ENCODE measurements around the gene ZNF524.
A peak's percentile ranks its signal among the peaks of the same experiment; 100 is the strongest.

The ZNF524 gene

DNA sequence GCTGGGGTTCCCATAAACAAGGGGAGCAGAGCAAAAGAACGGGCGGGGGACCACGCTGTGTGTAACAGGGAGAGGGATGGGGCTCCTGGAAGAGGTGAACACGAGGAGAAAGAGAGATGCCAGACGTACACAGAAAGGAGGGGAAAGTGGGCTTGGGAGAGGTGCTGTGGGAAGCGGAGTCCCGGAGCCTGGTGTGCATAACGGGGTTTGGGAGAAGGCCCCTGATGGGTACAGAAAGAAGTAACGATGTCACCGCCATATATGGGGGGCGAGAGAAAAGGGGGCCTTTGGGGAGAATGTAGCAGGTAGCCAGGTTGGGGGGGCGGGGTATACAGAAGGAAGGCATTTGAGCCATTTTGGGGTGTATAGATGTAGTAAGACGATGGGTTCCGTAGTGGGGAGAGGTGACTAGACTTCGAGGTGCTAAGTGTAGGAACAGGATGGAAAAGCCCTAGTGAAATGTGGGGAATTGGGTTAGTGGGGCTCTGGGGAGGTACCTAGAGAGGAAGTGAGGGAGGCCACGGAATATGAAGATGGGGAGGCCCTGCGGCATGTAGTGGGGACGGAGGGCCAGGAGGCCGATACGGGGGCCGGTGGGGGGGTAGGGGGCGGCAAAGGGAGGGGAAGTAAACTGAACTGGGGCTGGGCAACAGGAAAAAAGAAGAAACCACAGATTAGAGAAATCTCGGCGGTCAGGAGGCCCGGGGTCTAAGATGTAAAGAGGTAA lies 41.5 kb downstream of the ZNF524 start:
- Histone ChIP-seq H2AFZ (ENCODE audit: low read length) (peak overlapping the region; percentile 68), H3K9ac (ENCODE audit: low read length) (peak overlapping the region; percentile 78), H3K27ac (ENCODE audit: low read length) (peak overlapping the region; percentile 37; the same call in 1 of the 2 replicates), H3K4me2 (ENCODE audit: low read depth, low read length) (peak overlapping the region; percentile 97), H3K4me3 (ENCODE audit: low read length) (peak overlapping the region; percentile 90), H3K4me1 (ENCODE audit: low read length) (peaks cover 30% of the 10 kb centered on the region), H4K20me1 (ENCODE audit: insufficient read depth, low read length) (no peaks in the 10 kb centered on the region), H3K79me2 (ENCODE audit: low read length) (peaks cover 41% of the 10 kb centered on the region), H3K36me3 (replicated peaks; ENCODE audit: insufficient read depth, low read length) (no peaks in the 10 kb centered on the region), H3K27me3 (replicated peaks; ENCODE audit: insufficient read depth, low read length) (no peaks in the 10 kb centered on the region), H3K9me3 (replicated peaks; ENCODE audit: insufficient read depth, low read length) (no peaks in the 10 kb centered on the region), H3K9me2 (replicated peaks; ENCODE audit: insufficient read depth, low read length) (no peaks in the 10 kb centered on the region), H3F3A (ENCODE audit: insufficient read depth, low read length) (peaks cover 25% of the 10 kb centered on the region)
- TF ChIP-seq EZH2 (optimal IDR thresholded peaks at IDR 0.05; ENCODE audit: low read depth, low read length) (no peak), EZH2phosphoT487 (IDR thresholded peaks at IDR 0.05; ENCODE audit: low read length) (no peak)
- TF ChIP-seq, protein P1, sequence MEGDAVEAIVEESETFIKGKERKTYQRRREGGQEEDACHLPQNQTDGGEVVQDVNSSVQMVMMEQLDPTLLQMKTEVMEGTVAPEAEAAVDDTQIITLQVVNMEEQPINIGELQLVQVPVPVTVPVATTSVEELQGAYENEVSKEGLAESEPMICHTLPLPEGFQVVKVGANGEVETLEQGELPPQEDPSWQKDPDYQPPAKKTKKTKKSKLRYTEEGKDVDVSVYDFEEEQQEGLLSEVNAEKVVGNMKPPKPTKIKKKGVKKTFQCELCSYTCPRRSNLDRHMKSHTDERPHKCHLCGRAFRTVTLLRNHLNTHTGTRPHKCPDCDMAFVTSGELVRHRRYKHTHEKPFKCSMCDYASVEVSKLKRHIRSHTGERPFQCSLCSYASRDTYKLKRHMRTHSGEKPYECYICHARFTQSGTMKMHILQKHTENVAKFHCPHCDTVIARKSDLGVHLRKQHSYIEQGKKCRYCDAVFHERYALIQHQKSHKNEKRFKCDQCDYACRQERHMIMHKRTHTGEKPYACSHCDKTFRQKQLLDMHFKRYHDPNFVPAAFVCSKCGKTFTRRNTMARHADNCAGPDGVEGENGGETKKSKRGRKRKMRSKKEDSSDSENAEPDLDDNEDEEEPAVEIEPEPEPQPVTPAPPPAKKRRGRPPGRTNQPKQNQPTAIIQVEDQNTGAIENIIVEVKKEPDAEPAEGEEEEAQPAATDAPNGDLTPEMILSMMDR (IDR thresholded peaks at IDR 0.05; ENCODE audit: low read length), result no peak
- no peak for DNase-seq

DNA sequence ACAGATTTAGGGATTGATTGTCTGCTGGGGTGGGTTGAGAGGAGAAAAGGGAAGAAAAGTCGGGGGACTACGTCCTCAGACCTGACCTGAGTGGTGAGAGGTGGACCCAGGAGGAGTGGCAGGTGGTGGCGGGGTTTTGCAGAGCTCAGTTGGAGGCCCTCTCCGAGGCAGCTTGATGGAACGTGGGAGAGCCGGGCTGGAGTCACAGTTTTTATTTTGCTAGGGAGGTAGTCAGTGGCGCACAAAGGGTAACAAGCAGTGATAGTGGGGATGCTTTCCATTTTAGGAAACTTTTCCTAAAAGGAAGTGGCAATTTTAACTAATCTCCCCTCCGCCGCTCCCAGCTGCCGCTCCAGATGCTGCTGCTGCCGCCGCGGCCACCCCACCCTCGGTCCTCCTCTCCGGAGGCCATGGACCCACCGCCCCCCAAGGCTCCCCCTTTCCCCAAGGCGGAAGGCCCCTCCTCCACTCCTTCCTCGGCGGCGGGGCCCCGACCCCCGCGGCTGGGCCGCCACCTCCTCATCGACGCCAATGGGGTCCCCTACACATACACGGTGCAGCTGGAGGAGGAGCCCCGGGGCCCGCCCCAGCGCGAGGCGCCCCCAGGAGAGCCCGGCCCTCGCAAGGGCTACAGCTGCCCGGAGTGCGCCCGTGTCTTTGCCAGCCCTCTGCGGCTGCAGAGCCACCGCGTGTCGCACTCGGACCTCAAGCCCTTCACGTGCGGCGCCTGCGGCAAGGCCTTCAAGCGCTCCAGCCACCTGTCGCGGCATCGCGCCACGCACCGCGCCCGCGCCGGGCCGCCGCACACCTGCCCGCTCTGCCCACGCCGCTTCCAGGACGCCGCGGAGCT lies 42.3 kb downstream of the ZNF524 start:
- peak overlapping the region; percentile 46; the same call in 1 of the 2 replicates for H3K27ac ChIP-seq (ENCODE audit: low read length)
- H3K9me2 ChIP-seq (replicated peaks; ENCODE audit: insufficient read depth, low read length), result no peaks in the 10 kb centered on the region
- H3K79me2 ChIP-seq (ENCODE audit: low read length), result peaks cover 34% of the 10 kb centered on the region
- peak overlapping the region; percentile 75 for H3K9ac ChIP-seq (ENCODE audit: low read length)
- H3K4me3 ChIP-seq (ENCODE audit: low read length), result peak overlapping the region; percentile 90
- peaks cover 33% of the 10 kb centered on the region for H3F3A ChIP-seq (ENCODE audit: insufficient read depth, low read length)
- peak overlapping the region; percentile 97 for H3K4me2 ChIP-seq (ENCODE audit: low read depth, low read length)
- no peaks in the 10 kb centered on the region for H4K20me1 ChIP-seq (ENCODE audit: insufficient read depth, low read length)
- DNase-seq, result peak; percentile 33
- no peaks in the 10 kb centered on the region for H3K36me3 ChIP-seq (replicated peaks; ENCODE audit: insufficient read depth, low read length)
- peaks cover 28% of the 10 kb centered on the region for H3K4me1 ChIP-seq (ENCODE audit: low read length)
- no peaks in the 10 kb centered on the region for H3K27me3 ChIP-seq (replicated peaks; ENCODE audit: insufficient read depth, low read length)
- no peaks in the 10 kb centered on the region for H3K9me3 ChIP-seq (replicated peaks; ENCODE audit: insufficient read depth, low read length)
- TF ChIP-seq EZH2phosphoT487 (IDR thresholded peaks at IDR 0.05; ENCODE audit: low read length) (no peak), EZH2 (optimal IDR thresholded peaks at IDR 0.05; ENCODE audit: low read depth, low read length) (no peak)
- TF ChIP-seq, protein P1 (IDR thresholded peaks at IDR 0.05; ENCODE audit: low read length), result no peak
- H2AFZ ChIP-seq (ENCODE audit: low read length), result peak overlapping the region; percentile 41

DNA sequence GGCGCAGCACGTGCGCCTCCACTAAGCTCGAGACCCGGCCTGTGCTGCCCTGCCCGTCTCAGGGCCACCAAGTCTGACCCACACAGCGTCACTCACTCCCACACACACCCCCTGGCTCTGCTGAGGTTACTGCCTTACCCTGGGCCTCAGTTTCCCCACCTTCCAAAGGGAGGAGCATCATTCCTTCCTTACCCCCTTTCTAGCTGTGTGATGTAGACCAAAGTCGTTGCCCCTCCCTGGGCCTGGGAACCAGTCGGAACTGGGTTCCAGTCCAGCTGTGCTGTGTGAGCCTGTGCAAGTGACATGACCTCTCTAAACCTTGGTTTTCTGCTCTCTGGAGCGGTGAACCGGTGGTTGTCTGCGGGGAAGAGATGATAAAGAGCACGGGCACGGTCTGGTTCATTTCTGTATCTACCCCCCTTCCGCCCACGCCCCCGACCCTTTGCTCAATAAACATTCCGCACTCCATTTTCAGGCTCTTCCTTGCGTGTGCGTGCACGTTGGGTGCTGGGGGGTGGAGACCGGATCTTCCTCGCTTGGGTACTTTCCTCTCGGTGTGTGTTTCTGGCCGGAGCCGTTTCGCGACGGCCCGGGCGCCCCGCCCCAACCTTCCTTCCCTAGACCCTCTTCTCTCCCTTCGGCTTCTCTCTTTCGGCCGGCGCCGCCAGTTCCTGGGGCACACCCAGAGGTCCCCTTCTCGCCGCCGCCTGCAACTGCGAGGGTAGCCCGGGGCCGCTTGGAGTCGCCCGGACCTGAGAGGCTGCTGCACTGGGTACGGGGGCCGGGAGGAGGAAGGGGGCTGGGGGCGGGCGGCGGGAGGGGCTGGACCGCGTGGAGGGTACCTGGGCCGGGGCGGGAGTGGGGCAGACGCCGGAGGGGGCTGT lies 43.2 kb downstream of the ZNF524 start, which contains the start of gene ZNF581:
Gene ZNF581 (plus strand): TSS at position 647 of the 884 bp plus-strand sequence. CDS start 923 bp downstream, outside the sequence.
- H3K9me2 ChIP-seq (replicated peaks; ENCODE audit: insufficient read depth, low read length), result no peaks in the 10 kb centered on the region
- H3K36me3 ChIP-seq (replicated peaks; ENCODE audit: insufficient read depth, low read length), result no peaks in the 10 kb centered on the region
- peak within 1 kb of the TSS; percentile 46 for H3K27ac ChIP-seq (ENCODE audit: low read length)
- no peaks in the 10 kb centered on the region for H3K27me3 ChIP-seq (replicated peaks; ENCODE audit: insufficient read depth, low read length)
- DNase-seq, result peak; percentile 70
- H2AFZ ChIP-seq (ENCODE audit: low read length), result peak within 1 kb of the TSS; percentile 41
- no peaks in the 10 kb centered on the region for H4K20me1 ChIP-seq (ENCODE audit: insufficient read depth, low read length)
- H3F3A ChIP-seq (ENCODE audit: insufficient read depth, low read length), result peaks cover 30% of the 10 kb centered on the region
- H3K79me2 ChIP-seq (ENCODE audit: low read length), result peaks cover 28% of the 10 kb centered on the region
- H3K4me3 ChIP-seq (ENCODE audit: low read length), result peak within 1 kb of the TSS; percentile 90
- H3K9me3 ChIP-seq (replicated peaks; ENCODE audit: insufficient read depth, low read length), result no peaks in the 10 kb centered on the region
- peak within 1 kb of the TSS; percentile 75 for H3K9ac ChIP-seq (ENCODE audit: low read length)
- H3K4me1 ChIP-seq (ENCODE audit: low read length), result peaks cover 28% of the 10 kb centered on the region
- TF ChIP-seq, protein P1 (IDR thresholded peaks at IDR 0.05; ENCODE audit: low read length), result no peak
- no peak for TF ChIP-seq EZH2 (optimal IDR thresholded peaks at IDR 0.05; ENCODE audit: low read depth, low read length)
- TF ChIP-seq EZH2phosphoT487 (IDR thresholded peaks at IDR 0.05; ENCODE audit: low read length), result no peak
- H3K4me2 ChIP-seq (ENCODE audit: low read depth, low read length), result peak within 1 kb of the TSS; percentile 97
